ENCODE results near the gene CIBAR2.
"Not testable (repeated sequence)": the region's sequence is repeated elsewhere in the genome, so short reads cannot be mapped to it uniquely, and the experiment has no call there.

Gene CIBAR2

DNA sequence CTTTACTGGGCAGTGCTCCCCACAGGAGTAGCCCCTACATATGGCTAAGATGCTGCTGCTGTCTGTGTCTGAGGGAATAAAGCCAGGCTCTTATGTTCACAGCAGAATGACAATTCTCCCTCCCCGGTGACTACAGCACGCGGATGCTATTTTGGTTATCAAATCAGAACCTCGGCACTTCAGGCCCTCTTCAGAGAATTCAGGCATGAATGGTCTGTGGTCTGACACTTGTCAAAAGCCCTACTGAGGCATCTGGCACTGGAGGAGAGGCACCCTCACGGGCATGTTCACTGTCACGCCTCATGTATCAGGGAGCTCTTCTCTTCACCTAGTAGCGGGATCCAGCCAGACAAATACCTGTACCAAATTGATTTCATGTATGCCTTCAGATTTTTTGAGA is 54.3 kb downstream of the CIBAR2 start:
- no peak for DNase-seq

DNA sequence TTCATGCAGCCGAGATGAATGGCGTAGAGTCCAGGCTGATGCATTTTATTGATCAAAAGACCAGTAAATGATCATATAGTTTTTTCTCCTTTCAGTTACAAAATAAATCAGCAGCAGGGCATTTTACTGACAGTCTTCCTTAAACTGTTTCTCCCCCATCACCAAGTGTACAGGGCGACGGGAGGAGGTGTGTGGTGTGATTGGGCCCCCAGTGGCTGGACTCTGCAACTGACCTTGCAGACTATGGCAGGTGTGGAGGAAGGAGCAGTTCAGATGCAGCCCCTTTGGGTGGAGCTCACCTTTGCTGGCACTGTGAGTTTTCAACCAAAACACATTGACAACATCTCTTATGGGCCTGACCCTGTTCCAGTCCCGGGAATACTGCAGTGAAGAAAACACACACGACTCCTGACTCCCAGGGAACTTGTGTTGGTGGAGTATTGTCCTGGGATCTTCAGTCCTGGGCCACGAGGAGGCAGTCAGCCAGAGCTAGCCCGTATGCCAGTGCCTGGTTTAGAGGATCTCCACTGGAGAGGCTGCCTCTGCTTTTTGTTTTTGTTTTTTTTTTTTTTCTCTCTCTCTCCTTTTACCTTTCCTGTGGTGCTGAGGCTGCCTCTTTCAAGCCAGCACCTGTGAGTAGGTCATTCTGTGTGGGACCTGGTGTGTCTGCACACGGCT is 54.9 kb downstream of the CIBAR2 start:
- DNase-seq, result no peak

DNA sequence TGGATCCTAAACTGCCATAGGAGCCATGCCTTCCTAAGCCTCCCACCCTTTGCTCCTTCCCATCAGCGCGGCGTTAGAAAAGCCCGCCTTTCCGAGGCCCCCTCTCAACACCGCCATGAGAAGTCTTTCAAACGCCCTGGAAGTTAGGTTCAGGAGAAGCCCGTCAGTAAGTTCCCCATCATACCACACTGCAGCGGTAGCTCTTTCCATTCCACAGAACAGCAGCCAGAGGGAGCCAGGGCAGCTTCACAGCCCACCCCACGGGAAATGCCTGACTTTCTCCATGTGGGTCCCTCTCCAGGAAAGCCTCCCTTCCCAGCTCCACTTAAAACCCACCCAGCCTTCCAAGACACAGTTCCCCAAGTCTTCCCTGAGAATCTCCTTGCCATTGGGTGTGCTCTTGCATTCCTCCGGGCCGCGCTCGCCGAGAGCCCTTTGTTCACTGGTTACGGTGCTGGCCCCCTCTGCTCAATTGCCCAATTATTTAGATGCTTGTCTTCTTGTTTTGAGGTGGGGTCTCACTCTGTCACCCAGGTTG is 56.0 kb downstream of the CIBAR2 start:
- DNase-seq, result no peak

DNA sequence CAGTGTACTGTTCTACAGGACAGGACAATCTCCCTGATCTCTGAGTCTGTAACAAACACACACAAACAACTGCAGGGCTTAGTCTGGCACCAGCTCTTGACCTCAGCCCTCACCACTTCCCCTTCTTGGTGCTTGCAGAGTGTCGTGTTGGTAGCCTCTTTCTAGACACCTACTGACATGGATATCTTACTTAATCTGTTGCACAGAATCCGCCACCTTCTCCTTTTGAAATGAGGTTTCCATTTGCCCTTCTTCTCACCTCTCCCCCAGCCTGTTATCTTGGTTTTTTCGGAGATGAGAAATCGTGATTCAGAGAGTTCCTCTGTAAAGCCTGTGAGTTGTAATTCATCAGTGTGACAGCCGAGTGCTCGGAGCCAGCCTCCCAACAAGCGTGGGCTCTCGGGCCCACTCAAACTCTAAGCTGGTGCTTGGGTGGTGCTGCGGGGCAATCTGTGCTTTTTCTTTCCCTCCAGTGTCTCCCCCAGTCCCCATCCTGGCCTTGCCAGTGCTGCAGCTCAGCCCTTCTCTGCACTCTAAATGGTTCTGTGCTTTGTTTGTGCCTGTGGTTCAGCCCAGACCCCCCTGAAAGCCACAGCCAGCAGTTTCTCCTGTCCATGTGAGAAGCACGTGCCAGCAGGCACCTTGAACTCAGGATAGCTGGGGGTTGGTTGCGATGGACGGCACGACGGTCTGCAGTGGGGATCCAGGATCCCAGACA is 56.6 kb downstream of the CIBAR2 start:
- no peak for DNase-seq

DNA sequence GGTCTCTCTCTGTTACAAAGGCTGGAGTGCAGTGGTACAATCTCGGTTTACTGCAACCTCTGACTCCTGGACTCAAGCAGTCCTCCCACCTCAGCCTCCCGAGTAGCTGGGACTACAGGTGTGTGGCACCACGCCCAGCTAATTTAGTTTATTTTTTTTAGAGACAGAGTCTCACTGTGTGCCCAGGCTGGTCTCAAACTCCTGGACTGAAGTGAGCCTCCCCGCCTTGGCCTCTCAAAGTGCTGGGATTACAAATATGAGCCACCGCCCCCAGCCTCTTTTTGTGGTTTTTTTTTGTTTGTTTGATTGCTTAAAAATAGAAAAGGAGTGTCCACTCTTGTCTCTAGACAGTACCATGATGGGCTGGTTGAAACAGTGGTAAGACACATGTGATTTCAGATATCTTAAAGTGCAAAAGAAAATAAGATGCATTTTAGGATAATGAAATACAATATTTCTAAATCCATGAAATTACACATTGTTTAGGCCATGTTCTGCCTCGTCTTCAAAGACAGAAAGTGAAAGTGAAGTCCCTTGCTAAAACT is 57.3 kb downstream of the CIBAR2 start:
- DNase-seq, result no peak

DNA sequence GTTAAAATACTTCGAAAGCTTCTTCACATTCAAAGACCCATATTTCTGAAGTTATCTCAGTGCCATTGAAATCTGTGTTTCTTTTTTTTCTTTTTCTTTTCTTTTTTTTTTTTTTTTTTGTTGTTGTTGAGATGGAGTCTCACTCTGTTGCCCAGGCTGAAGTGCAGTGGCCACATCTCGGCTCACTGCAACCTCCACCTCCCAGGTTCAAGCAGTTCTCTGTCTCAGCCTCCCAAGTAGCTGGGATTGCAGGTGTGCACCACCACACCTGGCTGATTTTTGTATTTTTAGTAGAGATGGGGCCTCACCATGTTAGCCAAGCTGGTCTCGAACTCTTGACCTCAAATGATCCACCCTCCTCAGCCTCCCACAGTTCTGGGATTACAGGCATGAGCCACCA is 58.0 kb downstream of the CIBAR2 start:
- DNase-seq, result not testable (repeated sequence)

DNA sequence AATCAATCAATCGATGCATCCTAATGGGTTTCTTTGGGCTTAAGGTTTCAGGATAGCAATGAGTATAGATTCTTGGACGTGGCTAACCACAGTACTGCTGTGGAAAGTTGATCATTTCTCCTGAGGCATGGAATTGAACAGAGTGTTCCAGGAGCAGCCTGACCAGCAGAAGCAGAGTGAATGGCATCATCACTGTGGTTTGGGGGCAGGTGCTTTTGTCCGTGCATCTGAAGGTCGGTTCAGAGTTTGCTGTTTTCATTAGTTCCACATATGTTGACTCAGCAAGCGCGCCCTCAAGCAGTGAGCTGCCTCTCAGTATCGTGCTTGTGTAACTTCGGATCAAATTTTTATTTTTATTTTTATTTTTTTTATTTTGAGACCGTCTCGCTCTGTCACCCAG is 59.7 kb downstream of the CIBAR2 start:
- DNase-seq, result no peak

DNA sequence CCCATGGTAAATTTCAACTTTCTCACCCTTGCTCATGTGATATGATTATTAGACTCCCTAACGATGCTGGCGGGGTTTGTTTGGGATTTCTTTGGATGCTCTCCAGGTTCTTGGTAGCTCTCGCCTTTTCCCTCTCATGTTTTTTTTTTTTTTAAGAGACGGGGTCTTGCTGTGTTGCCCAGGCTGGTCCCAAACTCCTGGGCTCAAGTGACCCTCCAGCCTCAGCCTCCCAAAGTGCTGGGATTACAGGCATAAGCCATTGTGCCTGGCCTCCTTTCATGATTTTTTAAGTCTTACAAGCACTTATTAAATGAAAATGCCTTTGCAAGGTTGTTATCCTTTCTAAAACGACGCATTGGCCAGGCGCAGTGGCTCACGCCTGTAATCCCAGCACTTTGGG is 60.6 kb downstream of the CIBAR2 start:
- no peak for DNase-seq

DNA sequence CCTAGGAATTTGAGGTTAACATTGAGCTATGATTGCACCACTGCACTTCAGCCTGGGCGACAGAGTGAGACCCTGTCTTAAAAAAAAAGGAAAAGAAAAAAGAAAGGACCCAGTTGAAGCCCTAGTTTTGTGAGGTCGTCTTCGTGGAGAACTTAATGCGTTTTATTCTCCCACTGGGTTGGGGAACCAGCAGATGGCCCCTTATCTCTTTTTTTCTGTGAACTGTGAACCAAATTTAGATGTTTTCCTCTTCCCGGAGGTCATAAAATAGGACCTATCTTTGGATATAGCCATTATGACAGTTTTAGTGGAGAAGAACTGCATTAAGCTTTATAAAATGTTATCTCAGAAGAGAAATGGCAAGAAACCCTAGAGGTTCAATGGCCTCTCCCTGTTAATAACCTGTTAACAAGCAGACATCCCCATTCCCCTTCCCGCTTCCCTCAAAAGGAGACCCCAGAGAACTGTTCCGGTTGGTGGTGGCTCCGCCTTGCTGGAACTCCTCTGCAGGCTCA is 61.1 kb downstream of the CIBAR2 start:
- no peak for DNase-seq

DNA sequence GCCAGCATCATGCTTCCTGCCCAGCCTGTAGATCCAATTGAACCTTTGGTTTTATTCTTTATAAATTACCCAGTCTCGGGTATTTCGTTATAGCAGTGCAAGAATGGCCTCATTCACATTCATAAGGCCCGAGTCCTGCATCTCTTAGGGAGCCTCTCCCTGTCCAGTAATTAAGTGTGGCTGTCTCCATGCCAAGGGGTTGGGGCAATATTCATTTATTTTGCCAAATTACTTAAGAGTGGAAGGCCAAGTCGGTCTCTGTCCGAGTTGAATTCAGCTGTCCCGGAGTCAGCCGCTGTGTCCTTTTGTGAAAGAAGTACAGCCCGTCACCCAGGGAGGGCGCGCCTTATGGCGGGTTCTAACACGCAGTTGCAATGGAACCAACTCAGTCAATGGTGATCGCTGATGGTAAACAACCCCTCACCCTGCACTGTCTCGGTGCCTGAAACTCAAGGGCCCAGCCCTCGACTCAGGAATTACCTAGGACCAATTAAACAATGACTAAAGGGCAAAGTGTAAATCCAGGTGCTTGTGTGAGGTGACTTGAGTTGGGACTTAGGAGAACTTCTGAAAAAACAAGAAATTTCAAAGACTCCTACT is 62.5 kb downstream of the CIBAR2 start:
- DNase-seq, result no peak

DNA sequence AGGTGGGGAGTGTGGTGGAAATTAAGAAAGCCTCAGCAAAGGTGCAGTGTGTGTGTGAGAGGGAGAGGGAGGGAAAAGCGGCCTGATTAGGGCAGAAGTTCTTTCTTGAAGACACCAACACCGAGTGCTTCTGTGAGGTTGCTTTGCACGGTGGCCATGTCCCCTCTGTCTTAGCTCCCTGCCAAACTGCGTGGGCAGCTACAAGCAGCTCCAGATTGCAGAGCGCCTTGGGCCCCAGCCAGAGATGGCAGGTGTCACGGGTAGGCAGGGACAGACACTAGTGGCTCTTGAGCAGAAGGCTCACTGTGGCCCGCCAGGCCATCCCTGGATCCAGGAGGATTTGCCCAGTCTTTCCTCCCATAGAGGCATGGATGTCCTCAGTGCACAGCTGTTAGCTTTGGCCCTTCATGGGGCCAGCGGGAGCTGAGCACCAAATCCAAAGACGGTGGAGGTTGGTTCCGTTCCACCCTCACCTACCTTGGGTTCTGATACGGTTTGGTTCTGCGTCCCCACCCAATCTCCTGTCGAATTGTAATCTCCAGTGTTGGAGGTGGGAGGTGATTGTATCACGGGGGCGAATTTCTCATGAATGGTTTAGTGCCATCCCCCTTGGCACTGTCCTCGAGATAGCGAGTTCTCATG is 63.2 kb downstream of the CIBAR2 start:
- DNase-seq, result no peak

Measured in NCI-H2227 treated with DMSO at 0.1 percent for 48 hours (cell line).